ENCODE measurements around the gene PHEX.
A peak's percentile ranks its signal among the peaks of the same experiment; 100 is the strongest.

The PHEX gene

DNA sequence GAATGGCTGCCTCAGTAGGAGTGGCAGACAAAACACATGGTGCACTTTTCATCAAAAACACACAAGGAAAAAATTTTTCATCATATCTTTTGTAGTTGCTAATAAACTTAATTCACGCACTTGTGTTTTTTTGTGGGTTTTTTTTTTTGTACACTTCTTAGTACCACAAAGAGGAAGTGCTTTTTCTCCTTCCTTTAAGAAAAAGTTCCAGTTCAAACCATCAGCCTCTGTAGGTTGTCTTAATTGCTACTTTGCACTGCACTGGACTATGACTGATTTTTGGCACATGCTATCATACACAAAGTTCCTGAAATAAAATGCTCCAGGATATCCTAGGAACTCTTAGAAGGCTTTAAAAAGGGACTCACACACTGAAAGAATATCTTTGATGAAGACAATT is at the start of gene PHEX:
TSS of gene PHEX (plus strand) at position 242 of the 400 bp plus-strand sequence. CDS start 681 bp downstream, outside the sequence.
- no peak for DNase-seq

DNA sequence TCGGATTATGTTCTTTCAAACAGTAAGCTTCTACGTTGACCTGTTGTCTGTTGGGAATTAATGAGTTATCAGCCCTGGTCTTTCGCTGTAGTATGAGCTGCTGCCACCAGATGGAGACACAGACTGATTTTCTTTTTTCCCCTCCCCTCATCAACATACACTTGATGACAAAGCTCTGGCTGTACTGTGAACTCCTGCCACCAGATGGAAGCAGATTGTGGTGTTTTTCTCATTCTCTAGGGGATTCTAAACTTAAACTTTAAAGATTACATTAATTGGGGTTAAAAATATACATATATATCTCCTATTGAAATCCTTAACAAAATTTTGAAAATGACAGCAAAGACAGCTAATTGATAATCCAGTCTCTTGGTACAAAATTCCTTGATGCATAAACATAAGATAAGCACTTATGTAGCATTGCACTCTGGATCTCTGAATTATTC is 46.8 kb upstream of the PHEX start:
- peak; percentile 63 to 67 for DNase-seq

DNA sequence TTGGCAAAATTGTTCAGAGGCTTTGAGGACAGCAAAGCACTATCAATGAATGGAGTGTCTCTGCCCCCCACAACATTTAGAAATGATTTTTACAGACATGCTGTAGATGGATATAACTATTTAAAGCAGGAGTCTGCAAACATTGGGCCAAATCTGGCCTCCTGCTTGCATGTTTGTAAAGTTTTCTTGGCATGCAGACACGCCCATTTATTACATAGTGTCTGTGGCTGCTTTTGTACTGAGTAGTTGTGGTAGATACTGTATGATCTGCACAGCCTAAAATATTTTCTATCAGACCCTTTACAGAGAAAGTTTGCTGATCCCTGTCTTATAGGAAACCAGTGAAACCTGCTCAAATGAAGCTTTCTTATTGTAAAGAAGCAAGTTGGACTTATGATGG is 45.5 kb upstream of the PHEX start:
- no peak for DNase-seq

DNA sequence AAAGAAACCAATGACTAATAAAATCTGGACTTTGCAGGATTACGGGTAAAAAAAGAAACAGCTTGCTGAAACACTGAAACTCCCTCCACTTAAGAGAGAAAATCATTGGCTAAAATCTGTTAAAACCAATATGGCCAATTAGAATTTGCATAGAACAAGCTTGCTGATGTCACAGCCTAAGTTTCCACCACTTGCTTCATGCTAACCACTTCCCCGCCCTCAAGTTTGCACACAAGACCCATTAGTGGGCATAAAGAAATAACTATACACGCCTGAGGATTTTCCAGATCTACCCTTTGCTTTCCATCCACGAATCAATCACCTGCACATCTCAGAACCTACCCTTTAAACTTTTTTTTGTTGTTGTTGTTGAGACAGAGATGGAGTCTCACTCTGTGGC is 42.7 kb upstream of the PHEX start:
- peak; percentile 11 to 19 for DNase-seq

DNA sequence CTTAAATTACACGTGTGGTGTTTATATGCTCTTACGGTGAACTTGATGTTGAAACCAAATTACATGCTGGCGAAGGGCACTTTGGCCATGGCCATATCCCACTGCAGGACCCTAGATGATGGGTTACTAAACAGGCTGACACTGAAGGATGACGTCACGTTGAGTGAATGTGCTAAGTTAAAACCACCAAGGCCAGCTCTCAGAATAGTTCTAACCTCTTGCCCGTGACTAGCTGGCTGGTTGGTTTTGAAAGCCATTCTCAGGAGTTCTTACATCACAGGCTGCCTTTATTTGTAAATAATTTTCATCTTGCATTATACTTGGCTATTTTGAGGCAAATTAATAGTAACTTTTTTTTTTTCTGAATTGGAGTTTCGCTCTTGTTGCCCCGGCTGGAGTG is 41.3 kb upstream of the PHEX start:
- DNase-seq = no peak

DNA sequence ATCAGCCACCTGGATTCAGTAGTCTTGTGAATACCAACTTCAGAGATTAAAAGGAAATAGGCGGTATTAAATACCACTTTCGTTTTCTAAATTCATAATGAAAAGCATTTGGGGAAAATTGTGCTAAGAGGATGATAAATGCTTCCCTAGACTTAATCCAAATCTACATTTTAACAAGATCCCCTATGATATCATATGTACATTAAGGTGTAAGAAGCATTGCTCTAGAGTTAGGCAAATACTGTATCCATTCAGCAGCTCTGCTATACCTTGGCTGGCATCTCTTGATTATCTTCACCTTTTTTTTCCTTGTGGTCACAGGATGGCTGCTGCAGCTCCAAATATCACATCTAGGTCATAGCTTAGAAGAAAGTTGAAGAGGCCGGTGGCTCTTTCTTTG is 40.6 kb upstream of the PHEX start:
- DNase-seq = no peak

DNA sequence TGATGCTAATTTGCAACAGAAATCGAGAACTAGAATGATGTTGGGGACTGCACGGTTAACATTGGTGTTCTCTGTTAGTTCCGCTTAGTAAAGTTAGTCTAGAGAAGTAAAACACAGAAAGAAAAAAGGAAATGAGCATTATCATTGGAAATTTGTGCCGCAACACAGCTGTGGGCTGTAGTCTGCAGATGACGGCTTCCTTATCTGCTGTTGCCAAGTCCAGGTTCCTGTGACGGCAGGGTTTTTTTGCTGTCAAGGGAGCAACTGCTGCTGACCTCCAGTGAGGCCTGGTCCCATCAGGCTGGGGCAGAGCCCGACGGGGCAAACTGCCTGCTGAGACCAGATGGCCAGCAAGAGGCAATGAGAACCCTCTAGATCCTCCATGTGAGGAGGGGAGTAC is 38.9 kb upstream of the PHEX start:
- no peak for DNase-seq

DNA sequence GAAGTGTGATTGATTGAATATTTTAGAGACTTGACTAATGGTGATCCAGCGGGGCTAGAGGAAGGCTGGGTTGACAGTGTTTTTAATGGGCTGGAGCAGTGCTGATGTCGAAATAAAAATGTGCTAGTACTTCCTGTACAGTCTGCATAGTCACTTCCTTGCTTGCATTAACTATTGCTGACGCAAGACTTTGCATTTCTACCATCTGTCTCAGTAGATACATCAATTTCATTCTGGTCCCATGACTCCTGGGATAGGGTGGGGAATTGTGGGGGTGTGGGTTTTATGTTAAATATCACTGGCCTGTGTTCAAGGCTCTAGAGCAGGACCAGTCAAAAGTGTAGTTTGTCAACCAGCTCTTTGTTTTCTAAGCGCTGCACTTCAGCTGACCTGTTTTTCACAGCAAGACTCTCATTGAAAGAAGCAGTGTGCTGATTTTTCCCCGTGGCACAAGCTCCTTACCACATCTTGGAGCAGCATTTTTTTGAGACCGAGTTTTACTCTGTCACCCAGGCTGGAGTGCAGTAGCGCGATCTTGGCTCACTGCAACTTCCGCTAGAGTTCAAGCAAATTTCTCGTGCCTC is 35.2 kb upstream of the PHEX start:
- no peak for DNase-seq

DNA sequence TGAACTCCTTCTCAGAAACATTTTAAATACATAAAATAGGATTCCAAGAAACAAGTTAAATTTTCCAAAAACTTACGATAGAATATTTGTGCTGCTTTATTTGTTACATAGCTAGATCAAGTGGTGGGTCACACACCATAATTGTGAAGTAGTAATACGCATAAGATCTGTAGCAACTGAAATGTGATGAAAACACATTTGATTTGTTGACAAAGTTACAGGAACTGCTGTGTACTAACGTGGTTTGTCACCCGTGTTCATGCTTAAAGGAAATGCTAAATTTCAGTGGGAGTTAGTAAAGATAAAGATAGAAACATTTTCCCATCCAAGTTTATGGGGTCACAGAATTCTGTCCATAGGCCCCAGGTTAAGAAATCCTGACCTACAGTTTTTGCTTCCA is 34.1 kb upstream of the PHEX start:
- no peak for DNase-seq

DNA sequence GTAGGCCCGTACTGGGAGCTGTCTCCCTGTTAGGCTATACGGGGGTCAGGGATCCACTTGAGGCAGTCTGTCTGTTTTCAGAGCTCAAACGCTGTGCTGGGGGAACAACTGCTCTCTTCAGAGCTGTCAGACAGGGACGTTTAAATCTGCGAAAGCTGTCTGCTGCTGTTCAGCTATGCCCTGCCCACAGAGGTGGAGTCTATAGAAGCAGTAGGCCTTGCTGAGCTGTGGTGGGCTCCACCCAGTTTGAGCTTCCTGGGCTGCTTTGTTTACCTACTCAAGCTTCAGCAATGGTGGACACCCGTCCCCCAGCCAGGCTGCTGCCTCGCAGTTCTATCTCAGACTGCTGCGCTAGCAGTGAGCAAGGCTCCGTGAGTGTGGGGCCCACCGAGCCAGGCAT is 27.3 kb upstream of the PHEX start:
- no peak for DNase-seq

DNA sequence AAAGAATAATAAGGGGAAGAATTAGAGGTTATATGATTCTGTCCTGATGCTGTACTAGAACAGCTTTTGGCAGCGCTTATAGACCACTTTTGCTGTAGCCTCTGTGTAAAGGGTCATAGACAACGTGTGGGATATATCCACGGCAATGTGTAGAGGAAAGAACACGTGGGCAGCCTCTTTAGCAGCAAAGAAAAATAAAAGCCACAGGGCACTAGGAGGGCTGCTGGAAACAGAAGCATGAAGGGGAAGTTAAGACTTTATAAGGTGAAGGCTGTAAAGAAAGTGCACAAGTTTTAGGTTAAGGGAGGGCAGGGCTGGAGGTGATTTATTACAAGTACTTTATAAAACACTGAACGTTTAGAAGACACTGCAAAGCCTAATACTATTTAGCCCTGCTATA is 20.1 kb upstream of the PHEX start:
- DNase-seq = no peak

DNA sequence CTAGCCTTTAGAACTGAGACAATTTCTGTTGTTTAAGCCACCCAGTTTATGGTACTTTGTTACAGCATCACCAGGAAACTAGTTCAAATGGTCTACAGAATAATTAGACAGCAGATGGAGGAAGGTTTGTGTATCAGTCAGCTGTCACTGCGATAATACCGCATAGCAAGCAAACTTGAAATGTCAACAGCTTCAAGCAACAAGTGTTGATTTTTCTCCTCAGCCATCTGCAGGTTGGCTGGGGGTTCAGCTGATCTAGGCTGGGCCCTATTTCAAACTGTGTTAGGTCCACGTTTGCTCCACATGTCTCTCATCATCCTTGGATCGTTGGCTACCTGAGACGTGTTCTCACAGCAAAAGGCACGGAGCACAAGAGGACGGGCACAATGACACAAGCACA is 19.2 kb upstream of the PHEX start:
- no peak for DNase-seq

DNA sequence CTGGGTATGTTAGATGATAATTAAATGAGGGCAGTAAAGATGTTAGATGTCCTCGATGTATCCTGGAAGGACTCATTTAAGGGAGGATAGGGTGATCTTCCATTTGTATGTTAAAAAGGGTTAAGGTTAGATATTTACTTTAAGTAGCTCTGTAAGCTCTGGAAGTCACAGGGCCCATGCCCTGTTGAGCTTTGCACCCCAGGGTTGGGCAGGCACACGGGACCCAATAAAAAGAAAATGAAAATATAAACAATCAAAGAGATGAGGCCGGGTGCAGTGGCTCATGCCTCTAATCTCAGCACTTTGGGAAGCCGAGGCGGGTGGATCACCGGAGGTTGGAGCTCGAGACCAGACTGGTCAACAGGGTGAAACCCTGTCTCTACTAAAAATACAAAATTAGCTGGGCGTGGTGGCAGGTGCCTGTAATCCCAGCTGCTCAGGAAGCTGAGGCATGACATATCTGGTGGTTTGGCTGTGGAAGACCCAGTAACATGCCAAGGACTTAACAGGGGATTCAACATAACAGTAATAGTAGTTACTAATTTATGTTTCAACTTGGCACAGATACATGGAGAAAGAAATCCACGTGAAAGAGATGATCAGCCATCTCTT is 16.9 kb upstream of the PHEX start:
- no peak for DNase-seq

DNA sequence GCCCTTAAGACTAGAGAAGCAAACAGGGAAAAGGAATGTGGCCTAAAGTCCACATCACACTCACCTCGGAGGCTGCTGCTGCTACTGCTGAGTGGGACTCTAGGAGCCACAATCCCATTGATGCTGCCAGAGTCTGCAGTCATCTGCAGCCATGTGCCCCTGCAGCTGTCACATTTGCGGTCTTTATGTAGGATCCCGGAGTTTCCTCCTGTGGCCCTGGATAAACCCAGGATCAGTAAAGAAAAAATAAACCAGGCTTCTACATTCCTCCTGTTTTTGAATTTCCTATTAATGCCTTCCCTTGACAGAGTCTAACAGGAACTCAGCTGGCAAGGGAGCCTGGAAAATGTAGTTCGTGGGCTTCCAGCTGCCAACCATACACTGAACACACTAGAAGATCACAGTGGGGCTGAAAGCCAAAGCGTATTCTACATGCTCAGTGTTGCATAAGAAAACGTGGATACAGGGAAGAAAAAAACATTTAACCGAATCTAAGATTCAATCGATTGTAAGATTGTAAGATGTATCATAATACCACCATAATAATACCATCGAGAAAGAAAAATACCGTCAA is 10.3 kb upstream of the PHEX start:
- no peak for DNase-seq

DNA sequence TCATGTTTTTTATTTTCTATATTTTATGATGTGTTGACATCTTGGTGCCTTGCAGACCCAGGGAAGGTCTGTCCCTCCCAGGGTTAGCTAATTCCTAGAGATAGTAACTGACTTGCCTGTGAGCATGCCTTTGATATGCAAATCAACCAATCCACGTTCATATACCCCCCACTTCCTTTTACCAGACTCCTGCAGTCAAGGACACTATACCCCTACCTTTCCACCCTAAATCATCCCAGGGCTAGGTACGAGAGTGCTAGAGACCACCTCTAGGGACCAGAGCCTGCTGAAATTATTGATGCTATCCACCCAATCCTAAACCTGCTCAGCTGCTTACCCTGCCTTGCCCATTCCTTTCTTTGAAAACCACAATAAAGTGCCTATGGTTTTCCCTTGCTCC is 7.5 kb upstream of the PHEX start:
- no peak for DNase-seq

DNA sequence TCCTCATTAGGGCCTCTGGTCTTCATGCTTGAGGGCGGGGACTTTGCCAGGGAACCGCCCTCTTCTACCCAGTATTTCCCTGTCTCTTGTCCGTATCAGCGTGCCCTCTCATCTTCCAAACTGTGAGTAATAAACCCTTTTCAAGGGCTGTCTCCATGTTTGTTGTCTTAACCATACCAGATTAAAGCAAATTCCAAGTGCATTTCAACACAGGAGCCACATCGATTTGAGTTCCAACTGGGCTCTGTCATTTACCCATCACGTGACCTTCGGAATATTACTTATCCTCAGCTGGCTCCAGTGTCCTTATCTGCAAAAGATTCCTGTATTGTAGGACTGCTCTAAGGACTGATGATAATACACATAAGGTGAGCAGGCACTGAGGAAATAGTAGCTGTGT is 6.4 kb upstream of the PHEX start:
- DNase-seq = no peak

DNA sequence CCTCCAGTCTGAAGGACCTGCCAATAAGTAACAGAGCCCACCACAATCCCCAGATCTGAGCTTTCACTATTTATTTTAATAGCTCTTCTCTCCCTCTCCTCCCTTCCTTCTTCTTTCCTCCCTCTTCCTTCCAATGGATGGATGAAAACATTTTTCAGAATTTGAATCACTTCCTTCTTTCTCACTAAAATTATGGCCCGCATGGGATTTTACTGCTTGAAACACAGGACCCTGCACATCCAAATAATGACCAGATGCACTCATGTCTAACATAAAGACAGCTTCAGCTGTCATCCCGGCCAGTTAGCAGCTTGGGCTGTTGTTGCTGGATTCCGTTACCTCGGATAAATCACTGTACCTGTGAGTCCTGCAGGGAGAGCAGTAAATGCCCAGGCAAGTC is 5.4 kb upstream of the PHEX start:
- DNase-seq = no peak

DNA sequence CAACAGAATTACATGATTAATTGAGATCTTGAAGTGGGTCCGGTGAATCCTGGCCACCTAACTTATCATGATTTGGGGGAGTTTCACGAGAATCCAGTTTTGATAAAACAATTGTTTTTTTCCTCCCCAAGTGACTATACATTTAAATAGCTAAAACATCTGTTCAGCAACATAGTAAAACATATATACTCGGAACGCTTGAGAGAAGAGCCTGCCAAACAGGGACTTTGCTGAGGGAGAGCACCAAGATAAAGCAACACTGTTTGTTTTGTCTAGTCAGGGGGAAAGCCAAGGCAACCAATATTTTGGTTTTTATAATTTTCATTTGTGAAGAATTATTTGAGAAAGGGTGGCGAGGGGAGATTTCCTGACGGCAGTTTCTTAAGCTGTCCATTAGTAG is 381 bp downstream of the PHEX start:
- no peak for DNase-seq

DNA sequence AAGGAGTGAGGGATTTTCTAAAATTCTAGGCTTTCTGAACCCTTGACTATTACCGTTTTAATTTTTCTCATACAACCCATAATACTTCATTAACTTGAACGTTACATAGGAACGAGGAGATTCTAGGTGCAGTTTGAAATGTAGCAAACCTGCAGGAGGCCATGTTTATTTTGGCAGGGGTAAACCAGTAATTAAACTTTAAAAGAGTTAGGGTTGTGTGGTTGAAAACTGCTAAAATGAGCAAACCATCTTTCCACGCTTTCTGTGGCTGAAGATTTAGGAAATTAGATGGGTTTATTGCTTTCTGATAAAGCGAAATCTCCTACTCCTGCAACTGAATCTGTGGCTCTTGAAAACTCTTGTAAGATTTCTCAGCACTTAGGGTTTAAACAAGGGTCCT is 1.7 kb downstream of the PHEX start:
- DNase-seq = no peak

DNA sequence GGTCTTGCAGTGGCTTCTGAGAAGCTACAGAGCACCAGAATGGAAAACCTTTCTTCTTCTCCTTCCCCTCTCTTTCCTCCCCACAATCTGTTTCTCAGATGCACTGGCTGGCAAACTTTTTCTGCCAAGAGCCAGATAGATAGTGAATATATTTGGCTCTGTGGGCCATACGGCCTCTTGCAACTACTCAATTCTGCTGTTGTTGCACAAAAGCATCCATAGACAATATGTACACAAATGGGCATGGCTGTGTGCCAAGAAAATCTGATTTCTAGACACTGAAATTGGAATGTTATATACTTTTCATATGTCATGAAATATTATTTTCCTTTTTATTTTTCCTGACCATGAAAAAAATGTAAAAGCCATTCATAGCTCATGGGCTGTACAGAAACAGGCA is 3.1 kb downstream of the PHEX start:
- DNase-seq = no peak

DNA sequence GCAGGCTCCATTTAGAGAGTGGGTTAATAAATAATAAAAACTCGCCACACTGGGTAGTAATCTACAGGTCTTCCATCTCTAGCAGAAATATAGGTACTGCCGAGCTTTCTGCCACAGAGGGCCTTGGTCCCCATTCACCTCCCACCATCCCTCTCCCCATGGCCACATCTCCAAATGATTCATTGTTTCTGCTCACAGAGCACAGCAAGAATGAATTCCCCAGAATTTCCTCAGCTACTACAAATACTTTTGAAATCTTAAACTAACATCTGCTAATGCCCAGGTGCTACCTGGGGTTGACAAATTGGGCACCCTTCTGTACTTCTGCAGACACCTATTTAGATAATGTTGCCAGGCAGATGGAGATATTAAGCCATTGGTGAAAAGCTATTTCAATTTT is 5.1 kb downstream of the PHEX start:
- DNase-seq = peak in 1 of 2 donors; percentile 9

DNA sequence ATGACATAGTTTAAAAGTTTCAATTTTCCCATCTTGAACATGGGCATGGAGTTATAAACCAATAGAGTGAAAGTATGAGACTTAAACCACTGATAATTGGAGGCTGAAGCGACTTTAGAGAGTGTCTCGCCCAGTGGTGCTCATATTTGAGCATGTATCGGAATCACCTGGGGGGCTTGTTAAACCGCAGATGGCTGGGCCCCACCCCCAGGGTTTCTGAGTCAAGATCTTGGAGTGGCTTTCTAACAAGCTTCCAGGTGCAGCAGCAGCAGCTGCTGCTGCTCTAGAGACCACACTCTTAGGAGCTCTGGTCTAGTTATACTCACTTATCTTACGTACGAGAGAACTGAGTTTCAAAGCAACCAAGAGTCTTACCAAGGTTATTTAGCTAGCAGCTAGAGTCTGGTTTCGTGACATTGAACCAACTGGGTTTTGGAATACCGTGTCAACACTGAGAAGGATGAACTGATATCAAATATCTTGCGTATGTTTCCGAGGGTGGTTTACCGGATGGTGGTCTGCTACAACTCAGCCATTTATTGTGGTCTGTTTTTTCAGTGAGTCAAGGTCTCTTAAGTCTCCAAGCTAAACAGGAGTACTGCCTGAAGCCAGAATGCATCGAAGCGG is 5.9 kb downstream of the PHEX start:
- DNase-seq = no peak

DNA sequence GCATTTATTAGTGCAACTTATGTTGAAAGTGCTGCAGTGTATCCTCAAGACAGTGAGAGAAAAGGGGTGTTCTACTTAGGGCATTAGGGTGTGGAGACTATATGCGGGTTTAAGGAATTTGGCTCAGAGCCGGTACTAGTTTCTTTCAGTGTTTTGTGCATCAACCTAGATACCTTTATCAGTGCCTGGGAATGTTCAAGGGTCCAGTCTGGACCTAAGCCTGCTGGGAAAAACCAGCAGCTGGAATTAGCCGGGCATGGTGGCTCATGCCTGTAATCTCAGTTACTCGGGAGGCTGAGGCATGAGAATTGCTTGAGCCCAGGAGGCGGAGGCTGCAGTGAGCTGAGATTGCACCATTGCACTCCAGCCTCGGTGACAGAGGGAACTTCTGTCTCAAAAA is 7.4 kb downstream of the PHEX start:
- no peak for DNase-seq

DNA sequence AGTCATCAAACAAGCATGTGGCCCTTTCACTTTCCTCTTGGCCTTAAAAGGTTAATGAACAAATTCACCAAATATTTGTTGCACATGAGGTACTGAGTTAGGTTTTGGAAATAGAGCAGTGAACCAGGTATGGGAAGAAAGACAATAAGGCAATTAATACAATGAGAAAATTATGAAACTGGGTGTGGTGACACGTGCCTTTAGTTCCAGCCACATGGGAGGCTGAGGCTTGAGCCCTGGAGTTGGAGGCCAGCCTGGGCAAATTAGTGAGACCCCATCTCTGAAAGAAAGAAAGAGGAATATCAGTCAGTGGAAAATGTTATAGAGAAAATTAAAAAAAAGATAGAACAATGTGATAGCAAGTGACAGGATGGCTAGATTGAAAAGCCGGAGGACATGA is 8.1 kb downstream of the PHEX start:
- no peak for DNase-seq

Measured in stimulated activated CD4-positive, alpha-beta T cell treated with anti-CD3 and anti-CD28 coated beads, Interleukin-2, amount 100 ng/mL, for 24 hours (primary cell).